GM18499 (cell line): ENCODE data around the gene JOSD1.

Experiments
- ATAC-seq: cut with Tn5 transposase; IDR thresholded peaks from one replicate; pipeline ENCODE4 v1.9.1; 2021; ENCODE audit warnings: moderate number of reproducible peaks; ENCODE audit not compliant: insufficient read depth, unreplicated experiment

JOSD1 gene

DNA sequence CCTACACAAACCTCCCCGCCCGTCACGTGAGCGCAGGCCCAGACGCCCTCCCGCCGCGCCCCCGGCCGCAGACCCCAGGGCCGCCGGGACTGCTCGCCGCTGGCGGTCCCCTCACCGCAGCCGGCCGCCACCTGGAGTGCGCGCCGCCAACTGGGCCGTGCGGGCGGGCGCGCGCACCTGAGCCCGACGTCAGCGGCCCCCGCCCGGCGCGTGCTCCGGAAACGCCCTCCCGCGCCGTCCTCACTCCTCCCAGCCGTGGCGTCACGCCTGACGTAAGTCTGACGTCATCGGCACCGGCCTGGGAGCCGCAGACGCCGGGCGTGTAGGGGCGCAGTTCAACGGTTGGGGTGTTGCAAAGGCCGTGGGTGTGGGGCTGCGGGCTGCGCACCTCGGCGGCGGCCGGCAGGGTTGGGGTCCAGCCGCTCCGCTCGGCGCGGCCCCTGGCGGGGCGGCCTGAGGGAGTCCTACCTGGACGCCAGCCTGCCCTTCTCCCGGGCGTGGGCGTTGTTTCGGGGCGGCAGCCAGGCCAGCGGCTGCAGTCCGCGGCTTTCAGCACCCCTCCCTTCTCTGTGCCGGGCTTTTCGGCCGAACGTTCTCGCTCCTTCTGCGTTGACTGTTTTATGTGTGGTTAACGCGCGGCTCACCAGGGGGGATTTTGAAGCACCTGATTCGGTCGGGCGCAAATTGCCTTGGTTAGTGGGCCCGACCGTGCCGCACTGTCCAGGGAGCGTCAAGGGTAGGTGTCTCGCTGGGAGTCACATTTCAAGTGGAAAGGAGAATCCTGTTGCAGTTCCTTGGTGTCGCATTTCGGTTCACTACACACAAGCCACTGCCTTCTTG, at the start of gene JOSD1:
Gene JOSD1, minus strand, starts transcription at position 155 of the 840 bp plus-strand sequence. CDS start 956 bp downstream, outside the sequence.
- no peak for ATAC-seq

DNA sequence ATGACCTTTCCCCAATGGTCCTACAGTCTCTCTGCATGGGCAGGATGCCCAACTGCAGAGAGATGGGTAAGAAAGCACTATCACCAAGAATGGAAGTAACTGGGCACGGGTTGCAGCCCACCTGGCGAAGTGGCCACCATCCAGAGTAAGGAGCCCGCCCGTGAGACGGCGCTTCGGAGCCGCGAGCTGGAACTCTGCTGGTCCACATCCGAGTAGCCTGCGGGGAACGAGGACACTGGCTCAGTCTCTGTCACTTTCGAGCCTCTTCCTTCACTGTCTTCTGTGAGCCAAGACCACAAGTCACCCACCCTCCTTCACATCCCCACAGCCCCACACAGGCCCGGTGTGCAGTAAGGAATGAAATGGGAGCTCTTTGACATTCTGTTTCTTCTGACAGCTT, 49.4 kb upstream of the JOSD1 start:
- ATAC-seq = no peak

DNA sequence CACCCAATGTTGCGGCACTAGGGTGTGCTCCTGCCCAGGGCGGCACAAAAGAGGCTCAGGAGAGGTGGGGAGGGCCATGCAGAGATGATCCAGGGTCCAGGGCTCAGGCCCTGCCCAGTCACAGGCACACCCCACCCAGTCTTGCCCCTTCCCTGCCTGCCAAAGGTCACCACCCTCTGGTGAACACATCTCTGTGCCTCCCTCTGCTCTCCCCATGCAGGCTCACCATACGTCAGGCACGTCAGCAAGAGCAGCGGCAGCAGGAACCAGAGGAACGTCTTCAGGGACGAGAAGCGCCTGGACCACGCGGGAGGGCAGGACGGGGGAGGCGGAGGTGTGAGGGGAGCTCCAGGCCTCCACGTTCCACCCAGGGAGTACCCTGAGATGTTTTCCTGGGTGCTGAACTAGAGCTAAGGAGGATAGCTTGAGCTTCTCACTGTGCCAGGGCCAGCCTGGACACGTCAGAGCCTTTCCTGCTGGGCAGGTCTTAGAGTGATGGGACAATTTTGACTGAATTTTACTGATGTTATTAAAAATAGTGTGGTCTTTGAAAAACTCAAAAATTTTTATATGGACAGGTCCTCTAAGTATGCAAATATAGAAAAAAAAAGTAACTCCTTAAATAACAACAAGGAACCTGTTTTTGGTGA, 47.9 kb upstream of the JOSD1 start:
- ATAC-seq = no peak

DNA sequence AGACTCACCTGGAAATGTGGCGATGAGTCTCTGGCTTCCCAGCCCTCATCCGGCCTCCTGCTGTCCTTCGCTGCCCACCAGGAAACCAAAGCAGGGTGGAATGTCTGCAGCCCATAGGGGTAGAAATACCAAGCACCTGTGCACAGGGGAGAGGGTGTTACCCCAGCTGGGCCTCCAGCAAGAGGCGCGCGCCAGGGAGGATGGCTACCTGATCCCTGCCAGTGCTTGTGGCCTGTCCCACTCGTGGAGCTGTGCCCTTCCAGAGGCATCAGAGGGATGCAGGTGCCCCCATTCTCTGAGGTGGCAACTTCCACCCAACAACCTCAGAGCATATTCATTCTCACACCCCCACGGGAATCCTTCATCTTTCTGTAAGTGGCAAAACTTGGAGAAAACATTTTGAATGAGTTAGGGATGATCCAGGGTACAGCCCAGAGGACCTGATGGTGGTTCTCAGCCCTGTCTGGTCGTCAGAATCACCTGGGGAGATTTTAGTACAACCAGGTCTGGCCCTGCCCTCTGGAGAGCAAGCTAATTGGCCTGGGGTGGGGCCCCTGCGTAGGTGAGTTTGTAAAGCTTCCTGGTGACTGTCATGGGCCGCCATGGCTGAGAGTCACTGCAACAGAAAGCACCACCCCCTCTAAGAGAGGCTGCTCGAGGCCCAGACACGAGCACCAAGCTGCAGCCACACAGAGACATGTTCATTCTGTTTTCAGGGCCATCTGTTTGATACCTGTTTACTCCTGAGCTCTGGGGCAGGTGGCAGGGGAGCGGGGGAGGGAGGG, 45.1 kb upstream of the JOSD1 start:
- ATAC-seq = no peak

DNA sequence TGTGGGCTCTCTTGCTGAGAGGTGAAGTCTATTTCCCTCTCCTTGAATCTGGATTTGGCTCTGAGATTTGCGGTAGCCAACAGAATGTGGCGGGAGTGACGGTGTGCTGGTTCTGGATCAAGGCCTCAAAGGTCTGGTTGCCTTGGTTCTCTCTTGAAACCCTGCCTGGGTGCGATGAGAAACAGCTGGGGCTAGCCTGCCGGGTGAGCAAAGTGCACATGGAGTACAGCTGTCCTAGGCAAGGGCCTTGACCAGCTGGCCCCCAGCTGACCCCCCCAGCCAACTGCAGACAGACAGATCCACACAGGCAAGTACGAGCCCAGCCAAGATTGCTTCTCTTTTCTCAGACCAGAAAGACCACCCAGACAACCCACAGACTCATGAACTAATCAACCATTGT, 44.2 kb upstream of the JOSD1 start:
- no peak for ATAC-seq

DNA sequence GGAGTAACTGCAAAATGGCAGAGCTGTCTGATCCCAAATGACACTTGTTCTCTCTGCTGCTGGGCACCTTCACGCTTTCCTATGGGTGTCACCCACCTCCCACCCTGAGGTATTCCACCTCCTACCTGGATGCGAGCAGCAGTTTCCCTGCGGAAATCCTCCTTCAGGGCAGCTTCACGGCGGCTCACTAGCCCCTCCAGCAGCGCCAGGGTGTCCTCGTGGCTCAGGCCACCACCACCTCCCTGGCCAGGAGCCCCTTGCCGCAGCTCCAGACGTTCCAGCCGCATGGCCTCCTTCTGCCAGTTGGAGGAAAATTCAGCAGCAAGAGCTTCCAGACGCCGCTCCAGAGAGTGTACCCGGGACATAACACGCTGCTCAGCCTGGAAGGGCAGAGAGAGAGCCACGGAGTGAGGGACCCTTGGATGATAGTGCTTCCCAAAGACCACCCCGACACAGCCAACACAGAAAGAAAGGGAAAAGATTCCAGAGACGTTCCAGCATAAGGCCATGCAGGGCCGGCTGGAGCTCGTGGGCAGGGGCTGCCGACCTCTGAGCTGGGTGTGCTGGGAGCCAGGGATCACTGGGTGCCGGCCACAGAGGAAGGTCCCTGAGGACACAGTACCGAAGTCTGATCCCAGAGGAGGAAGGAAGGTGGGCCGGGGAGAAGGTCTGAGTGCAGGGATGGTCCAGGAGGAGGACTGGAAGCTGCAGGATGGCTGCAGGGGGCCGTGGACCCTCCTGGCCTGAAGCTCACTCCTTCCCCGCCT, 41.6 kb upstream of the JOSD1 start:
- no peak for ATAC-seq

DNA sequence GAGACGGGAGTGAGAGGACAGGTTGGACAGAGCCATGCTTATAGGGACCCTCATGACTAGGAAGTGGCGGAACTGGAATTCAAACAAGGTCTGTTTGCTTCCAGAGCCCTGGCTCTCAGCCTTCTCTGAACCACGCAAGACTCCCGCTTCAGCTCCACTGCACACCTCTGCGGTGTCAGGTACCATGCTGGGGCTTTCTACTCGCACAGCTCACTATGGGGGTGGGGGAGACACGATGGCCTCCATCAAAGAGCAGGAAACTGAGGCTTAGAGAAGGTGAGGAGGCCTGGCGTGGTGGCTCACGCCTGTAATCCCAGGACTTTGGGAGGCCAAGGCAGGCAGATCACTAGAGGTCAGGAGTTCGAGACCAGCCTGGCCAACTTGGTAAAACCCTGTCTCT, 40.8 kb upstream of the JOSD1 start:
- no peak for ATAC-seq

DNA sequence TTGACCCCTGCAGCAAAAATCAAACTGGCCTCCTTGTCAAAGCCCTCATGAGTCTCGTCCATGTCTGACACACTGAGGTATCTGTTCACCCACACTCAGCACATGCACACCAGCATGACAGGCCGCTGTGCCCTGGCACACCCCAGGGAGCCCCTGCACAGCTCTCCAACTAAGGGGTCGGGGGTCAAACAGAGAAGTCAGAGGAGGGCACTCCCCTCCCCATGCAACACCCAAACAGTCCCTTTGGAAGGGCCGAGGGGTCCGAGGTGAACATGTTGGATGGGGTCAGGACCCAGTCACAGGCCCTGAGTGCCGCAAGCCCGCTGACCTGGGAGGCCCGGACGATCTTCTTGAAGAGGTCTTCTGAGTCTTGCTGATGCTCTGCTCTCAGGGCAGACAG, 40.4 kb upstream of the JOSD1 start:
- ATAC-seq = no peak

DNA sequence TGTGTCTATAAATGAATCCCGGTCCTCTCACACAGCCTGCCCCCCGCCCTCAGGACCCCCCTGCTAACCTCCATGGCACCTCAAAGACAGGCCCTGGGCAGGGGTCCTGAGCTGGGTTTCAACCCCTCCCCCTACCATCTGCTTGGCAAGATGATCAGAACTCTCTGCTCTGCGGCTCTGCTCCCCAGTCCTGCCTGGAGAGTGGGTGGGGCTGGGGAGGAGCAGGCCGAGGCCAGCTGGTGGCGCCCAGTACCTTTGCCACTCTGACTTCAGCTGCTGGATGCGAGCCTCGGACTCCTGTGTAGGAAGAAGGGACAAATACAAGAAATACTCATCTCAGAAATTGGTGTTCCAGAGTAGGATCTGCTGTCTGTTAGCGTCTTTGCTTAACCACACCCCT, 40.0 kb upstream of the JOSD1 start:
- no peak for ATAC-seq

DNA sequence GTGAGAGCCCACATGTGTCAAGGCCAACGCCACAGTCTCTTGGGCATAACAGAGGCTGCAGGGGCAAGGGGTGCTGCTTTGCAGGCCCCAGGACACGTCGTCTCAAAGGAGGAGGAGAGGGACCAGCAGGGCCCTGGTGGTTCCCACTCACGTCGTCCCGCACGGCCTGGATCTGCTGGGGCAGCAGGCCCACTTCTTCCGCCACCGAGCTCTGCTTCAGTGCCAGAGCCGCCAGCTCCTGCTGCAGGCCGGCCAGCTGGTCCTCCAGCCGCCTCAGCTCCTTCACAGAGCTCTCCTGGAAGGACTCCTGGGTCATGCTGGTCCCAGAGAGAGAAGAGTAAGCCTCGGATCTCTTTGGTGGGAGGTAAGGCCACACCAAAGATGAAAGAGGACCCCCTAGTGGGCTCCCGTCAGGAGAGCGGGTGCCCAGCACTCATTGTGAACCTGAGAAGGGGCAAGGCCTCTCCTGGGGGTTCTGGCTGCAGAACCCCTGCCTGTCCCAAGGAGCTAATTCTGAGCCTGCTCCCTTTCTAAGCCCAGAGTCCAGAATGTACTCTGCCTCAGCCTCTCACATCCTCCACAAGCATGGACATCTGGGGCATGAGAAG, 39.5 kb upstream of the JOSD1 start:
- ATAC-seq = no peak

DNA sequence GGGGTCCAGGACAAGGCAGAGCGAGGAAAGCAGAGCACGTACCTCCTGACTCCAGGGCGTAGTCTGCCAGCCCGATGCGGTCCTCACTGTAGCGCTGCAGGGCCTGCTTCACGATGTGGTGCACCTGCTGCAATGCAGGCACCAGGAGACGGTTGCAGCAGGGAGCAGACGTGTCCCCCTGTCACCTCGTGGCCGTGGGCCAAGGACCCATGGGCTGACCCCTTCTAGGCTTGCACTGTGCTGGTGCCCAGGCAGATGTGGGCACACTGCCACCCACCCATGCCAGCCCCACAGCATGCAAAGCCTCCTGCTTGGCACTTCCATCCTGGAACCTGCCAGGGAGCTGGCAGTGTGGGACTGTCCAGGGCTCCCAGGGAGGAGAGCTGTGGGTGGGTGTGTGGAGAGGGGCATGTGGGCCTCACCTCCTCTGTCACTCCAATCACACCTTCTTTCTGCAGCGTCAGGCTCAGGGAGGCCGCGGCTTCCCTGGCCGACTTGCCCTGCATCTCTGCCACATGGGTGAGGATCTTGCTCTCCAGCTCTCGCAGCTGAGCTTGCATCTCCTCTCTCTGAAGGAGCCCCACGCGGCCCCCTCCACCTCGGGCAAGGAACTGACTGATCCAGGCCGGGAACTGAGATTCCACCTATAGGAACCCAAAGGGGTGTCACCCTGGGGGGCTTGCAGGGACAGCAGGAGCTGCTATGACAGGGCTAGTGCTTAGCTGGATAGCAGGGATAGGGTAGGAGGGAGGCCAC, 38.7 kb upstream of the JOSD1 start:
- no peak for ATAC-seq

DNA sequence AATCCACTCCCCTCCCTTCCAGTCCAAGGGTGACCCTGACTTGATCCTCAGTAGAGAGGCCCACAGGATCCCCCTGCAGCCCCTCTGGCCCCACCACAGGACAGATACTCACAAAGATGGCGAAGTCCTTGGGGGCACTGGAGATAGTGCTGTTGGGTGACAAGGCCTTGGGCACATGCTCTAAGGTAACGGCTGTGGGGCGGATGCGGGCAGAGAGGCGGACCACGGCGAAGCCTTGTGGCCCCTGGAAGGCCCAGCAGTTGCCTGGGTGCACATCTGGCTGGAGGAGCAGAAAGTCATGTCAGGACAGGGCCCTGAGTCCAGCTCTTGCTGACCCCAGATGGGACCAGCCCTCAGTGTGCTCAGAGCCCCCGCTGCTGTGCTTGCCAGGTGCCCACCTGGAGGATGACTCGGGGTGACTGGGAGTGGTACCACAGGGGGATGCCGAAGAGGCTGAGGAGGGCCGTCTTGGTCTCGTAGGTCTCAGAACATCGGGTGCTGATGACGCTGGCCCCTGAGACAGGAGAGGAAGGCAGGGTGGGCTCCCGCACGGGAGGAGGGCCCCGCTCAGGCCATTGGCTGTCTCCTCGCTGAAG, 37.8 kb upstream of the JOSD1 start:
- ATAC-seq = no peak

DNA sequence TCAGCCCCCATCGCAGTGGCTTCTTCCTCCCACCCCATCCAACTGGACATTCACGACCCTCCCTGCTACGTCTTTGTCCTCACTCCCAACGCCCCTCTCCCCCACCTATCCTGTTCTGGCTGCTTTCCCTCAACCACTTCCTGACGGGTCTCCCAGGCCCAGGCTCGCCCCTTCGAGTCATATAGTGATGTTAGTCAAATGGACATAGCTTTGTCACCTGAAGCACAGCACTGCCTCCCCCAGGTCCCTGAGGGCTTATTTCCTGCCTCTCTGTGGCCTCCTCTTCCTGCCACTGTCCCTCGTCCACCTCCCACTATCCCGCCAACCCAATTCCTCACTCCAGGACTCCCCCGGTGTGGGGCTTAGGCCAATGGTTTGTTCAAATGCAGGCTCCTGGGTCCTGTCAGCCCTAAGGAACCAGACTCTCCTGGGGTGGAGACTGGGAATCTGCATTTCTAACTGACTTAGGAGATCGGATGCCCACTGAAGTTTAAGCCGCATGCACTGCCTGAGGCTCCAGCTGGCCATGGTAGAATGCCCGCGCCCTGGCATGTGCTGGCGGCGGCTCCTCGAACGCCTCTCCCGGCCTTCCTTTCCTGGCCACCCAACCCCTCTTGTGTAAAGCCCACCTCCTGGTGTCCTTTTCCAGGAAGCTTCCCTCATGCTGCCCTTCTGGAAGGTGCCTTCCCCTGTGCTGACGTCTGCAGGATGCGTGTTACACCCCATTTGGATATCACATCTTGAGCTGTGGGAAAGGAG, 36.7 kb upstream of the JOSD1 start:
- ATAC-seq = no peak

DNA sequence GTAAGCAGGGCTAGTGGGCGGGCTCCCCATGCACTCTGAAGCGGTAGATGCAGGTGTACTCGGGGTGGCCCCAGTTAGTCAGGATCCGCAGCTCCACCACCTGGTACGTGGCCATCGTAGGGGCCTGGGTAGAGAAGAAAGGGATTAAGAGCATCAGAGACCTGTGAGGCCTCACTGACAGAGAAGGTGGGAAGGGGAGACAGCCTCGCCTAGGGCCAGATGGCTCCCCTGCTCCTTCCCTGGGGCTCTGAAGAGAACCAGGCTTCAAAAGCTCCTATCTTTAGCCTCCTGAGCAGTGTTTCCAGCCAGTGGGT, 35.5 kb upstream of the JOSD1 start:
- no peak for ATAC-seq

DNA sequence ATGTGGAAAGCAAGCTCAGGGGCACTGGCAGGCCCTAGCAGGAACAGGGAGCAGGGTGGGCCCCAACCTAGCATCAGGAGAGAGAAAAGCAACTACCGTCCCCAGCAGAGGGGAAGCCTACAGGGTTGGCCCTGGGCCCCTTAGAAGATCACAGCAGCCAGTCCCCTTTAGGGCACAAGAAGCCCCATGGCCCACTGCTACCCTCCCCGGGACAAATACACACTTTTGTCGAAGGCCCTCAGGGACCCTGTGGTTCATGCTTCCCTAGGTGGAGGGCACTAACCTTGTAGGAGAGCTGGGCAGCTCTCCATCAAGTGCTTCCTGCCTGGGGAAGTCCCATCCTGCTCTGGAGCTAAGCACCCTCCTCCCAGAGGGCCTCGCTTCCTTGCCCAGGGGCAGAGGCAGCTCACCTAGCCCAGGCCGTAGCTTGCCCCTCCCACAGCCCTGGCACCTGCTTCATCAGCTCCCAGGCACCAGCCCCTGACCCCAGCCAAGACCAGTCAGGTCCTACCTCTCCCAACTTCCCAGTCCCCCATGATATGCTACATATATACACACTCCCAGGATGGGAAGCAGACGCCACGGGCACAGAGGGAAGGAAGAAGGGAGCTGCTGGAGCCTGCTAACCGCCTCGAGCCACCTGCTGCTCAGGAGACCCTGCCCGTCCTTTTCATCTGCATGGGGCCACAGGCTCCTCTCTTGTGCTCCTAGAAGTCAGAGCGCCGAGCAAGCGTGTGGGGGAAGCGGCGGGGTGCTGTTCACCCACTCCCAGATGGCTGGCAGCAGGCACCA, 34.9 kb upstream of the JOSD1 start:
- no peak for ATAC-seq

DNA sequence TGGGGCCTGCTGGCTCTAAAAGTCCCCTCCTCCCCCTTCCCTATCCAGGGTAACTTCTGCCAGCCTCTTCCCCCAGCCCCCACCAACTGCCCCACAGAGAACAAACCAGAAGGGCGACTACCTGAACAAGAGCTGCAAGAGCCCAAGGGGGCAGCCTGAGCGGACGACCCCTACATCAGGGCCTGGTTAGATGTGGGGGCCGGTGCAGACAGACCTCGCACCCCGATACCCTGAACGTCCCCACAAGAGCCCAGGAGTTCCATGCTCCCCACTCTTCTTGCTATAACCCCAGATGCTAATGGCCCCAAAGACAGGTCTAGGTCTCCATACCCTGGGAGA, 34.4 kb upstream of the JOSD1 start:
- no peak for ATAC-seq

DNA sequence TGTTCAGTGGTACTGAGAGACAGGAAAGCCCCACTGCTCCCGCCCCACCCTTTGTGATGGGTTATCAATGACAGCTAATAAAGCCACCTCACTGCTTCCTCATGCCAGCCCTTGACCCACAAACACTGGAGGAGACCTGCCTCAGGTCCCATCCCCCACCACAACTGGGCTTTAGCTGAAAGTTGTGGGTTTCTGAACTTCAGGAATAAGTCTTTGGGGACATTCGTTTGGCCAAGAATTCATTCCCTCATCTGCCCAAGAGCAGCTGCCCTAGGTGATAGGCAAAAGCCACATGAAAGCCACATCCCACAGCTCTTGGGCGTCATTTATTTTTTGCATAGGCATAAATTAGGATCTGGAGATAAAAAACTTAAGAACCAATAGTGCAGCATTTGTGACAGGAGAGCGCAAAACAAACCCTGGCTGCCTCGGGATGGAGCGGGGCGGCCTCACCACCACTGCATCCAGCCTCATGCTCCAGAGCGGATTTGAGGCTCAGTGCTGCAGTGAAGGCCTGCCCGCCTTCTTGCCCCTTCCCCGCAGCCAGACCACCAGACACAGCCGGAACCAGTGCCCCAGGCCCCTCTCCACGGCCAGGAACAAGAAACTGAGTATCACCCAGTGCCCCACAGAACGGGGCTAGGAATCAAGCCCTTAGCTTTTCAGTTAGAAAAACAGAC, 33.8 kb upstream of the JOSD1 start:
- no peak for ATAC-seq
